Neural progenitor cell (in vitro differentiated cells): ENCODE data around the gene ERC2.

Source experiments
- EZH2 ChIP-seq: fragments of 200-600 bp; sonication (generic); IDR thresholded peaks from 2 replicates; pipeline ENCODE4 v1.6.1; 2017; ENCODE audit warnings: antibody characterized with exemption, mild to moderate bottlenecking, moderate library complexity
- TF ChIP-seq, protein P1 (sequence below): fragments of 200-600 bp; sonication (generic); IDR thresholded peaks from 2 replicates; pipeline ENCODE4 v1.5.1; 2017; ENCODE audit warnings: antibody characterized with exemption, mild to moderate bottlenecking

- TF ChIP-seq EZH2 = no peak
- TF ChIP-seq, protein P1, sequence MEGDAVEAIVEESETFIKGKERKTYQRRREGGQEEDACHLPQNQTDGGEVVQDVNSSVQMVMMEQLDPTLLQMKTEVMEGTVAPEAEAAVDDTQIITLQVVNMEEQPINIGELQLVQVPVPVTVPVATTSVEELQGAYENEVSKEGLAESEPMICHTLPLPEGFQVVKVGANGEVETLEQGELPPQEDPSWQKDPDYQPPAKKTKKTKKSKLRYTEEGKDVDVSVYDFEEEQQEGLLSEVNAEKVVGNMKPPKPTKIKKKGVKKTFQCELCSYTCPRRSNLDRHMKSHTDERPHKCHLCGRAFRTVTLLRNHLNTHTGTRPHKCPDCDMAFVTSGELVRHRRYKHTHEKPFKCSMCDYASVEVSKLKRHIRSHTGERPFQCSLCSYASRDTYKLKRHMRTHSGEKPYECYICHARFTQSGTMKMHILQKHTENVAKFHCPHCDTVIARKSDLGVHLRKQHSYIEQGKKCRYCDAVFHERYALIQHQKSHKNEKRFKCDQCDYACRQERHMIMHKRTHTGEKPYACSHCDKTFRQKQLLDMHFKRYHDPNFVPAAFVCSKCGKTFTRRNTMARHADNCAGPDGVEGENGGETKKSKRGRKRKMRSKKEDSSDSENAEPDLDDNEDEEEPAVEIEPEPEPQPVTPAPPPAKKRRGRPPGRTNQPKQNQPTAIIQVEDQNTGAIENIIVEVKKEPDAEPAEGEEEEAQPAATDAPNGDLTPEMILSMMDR = no peak
These were observed 582.5 kb downstream of the ERC2 start for GRCh38 chr3:55885721-55886120.
